HepG2 (cell line): ENCODE results near the gene RABGAP1L. TPM values are rescaled to one million over a fixed set of nuclear protein-coding genes. Genes with fewer than 3 reads are reported as not detected.

Experiments
- ATAC-seq: fragments of 200-7000 bp; cut with Tn5 transposase; 3 replicates; pipeline ENCODE4 v1.9.1; 2020; ENCODE audit warnings: mild to moderate bottlenecking, moderate library complexity
- BruUV-seq: library from RNA; stranded (reverse); fragments of 400-500 nt; replicated peaks from 2 replicates; lab custom pipeline; 2021; lab: Mats Ljungman, UMichigan
- CTCF ChIA-PET: fragments of 300-600 bp; formaldehyde crosslinking; extraction: SDS; loops from one replicate; lab custom pipeline; 2021; ENCODE audit warnings: low total read pairs, inconsistent platforms, low intra/inter-chr PET ratio; lab: Yijun Ruan, JAX
- POLR2A ChIA-PET: fragments of 350-600 bp; sonication (Branson Sonifier 250); formaldehyde crosslinking; loops from one replicate; lab custom pipeline; 2020; ENCODE audit warnings: antibody characterized with exemption, inconsistent platforms; lab: Yijun Ruan, JAX
- DNase-seq: peaks from one replicate; pipeline ENCODE4 v3.0.0-alpha.2; 2015; ENCODE audit warnings: low spot score
- FAIRE-seq: peaks from 3 replicates; lab custom pipeline; 2011; peaks lifted over from hg19 to GRCh38; lab: Jason Lieb, UNC
- H2AFZ ChIP-seq: one replicate; pipeline ENCODE4 v1.6.1; 2011; ENCODE audit warnings: low read length, inconsistent platforms
- H3K27ac ChIP-seq: fragments of 300-600 bp; 3 replicates; pipeline ENCODE4 v1.8.0; 2011; ENCODE audit warnings: mixed run types, mild to moderate bottlenecking, mixed read lengths, low read length, inconsistent platforms; ENCODE audit not compliant: insufficient read depth; ENCODE audit errors: extremely low read length
- H3K27me3 ChIP-seq, 2 experiments: fragments of 200-600 bp in 1 of 2; 2 replicates in 1 of 2; 3 replicates in 1 of 2; pipeline versions ENCODE4 v1.6.0 to v1.8.0; 2011; ENCODE audit warnings: low read length in 2 of 2, mild to moderate bottlenecking in 2 of 2, moderate library complexity in 2 of 2, inconsistent platforms in 1 of 2; ENCODE audit not compliant: insufficient read depth in 2 of 2, control insufficient read depth in 1 of 2
- H3K36me3 ChIP-seq, 2 experiments: fragments of 200-600 bp in 1 of 2; replicated peaks in 1 of 2; 2 replicates in 1 of 2; 3 replicates in 1 of 2; pipeline versions ENCODE4 v1.5.1 to v1.8.0; 2011; ENCODE audit warnings: low read length in 2 of 2, inconsistent platforms in 1 of 2; ENCODE audit not compliant: insufficient read depth in 2 of 2, control insufficient read depth in 1 of 2
- H3K4me1 ChIP-seq: 2 replicates; pipeline ENCODE4 v1.5.1; 2012; ENCODE audit warnings: low read length, inconsistent platforms; ENCODE audit not compliant: insufficient read depth
- H3K4me2 ChIP-seq: 2 replicates; pipeline ENCODE4 v1.6.0; 2011; ENCODE audit warnings: low read depth, low read length, inconsistent platforms
- H3K4me3 ChIP-seq, 3 experiments: fragments of 200-600 bp in 1 of 3; sonication (generic), shearing (Covaris generic) in 1 of 3; replicated peaks in 1 of 3; 2 replicates each; pipeline ENCODE4 v1.5.1; 2011 to 2016; ENCODE audit warnings: low read length in 3 of 3, inconsistent platforms in 2 of 3, low read depth in 2 of 3, mild to moderate bottlenecking in 2 of 3, control low read depth in 1 of 3, mixed read lengths in 1 of 3; ENCODE audit not compliant: insufficient read depth in 1 of 3
- H3K79me2 ChIP-seq: one replicate; pipeline ENCODE4 v1.6.1; 2011; ENCODE audit warnings: low read length, inconsistent platforms; ENCODE audit not compliant: insufficient read depth
- H3K9ac ChIP-seq: 2 replicates; pipeline ENCODE4 v1.6.0; 2011; ENCODE audit warnings: mild to moderate bottlenecking, low read depth, low read length, inconsistent platforms; ENCODE audit not compliant: insufficient read depth
- H3K9me3 ChIP-seq: 2 replicates; pipeline ENCODE4 v1.5.1; 2012; ENCODE audit warnings: mild to moderate bottlenecking, low read length
- H4K20me1 ChIP-seq: 2 replicates; pipeline ENCODE4 v1.6.0; 2011; ENCODE audit warnings: inconsistent platforms, mild to moderate bottlenecking, low read length, moderate library complexity; ENCODE audit not compliant: insufficient read depth
- FLYWCH1 ChIP-seq: sonication (generic); formaldehyde crosslinking; IDR thresholded peaks from 2 replicates; pipeline ENCODE4 v1.8.1; 2023; ENCODE audit warnings: mild to moderate bottlenecking, missing genetic modification reagents
- GTF2F1 ChIP-seq: fragments of 150-350 bp; IDR thresholded peaks from 2 replicates; pipeline ENCODE4 v1.6.1; 2014; ENCODE audit warnings: low read length
- PHF20 ChIP-seq: sonication (generic); formaldehyde crosslinking; IDR thresholded peaks from 2 replicates; pipeline ENCODE4 v1.5.0; 2020; ENCODE audit warnings: mild to moderate bottlenecking, missing genetic modification reagents
- SMAD1 ChIP-seq: sonication (generic); formaldehyde crosslinking; IDR thresholded peaks from 2 replicates; pipeline ENCODE4 v1.4.0; 2020; ENCODE audit warnings: missing genetic modification reagents, low read depth, mild to moderate bottlenecking, borderline replicate concordance
- TCF7L2 ChIP-seq: IDR thresholded peaks from 2 replicates; pipeline ENCODE4 v1.6.1; 2011; ENCODE audit warnings: mild to moderate bottlenecking, low read depth, low read length, moderate library complexity
- ZNF124 ChIP-seq: sonication (generic); formaldehyde crosslinking; IDR thresholded peaks from 2 replicates; pipeline ENCODE4 v1.4.0; 2020; ENCODE audit warnings: missing genetic modification reagents
- ZNF136 ChIP-seq: sonication (generic); formaldehyde crosslinking; IDR thresholded peaks from 2 replicates; pipeline ENCODE4 v1.8.1; 2022; ENCODE audit warnings: low read depth, mild to moderate bottlenecking, moderate library complexity, missing genetic modification reagents
- ZNF225 ChIP-seq: sonication (generic); formaldehyde crosslinking; IDR thresholded peaks from 2 replicates; pipeline ENCODE4 v1.4.0; 2020; ENCODE audit warnings: mild to moderate bottlenecking, missing genetic modification reagents
- ZNF337 ChIP-seq: sonication (generic); formaldehyde crosslinking; IDR thresholded peaks from 2 replicates; pipeline ENCODE4 v1.5.1; 2020; ENCODE audit warnings: missing genetic modification reagents, low read depth, mild to moderate bottlenecking, borderline replicate concordance
- ZNF431 ChIP-seq: sonication (generic); formaldehyde crosslinking; IDR thresholded peaks from 2 replicates; pipeline ENCODE4 v1.9.0; 2022; ENCODE audit warnings: missing genetic modification reagents, low read depth, mild to moderate bottlenecking, borderline replicate concordance
- WGBS: methylation state at CpG from one replicate; pipeline ENCODE4 v1.1.6; 2017; ENCODE audit warnings: low lambda C conversion rate; 5-methylcytosine and 5-hydroxymethylcytosine counted together
- in situ Hi-C: cut with HindIII; loops from 2 replicates; pipeline ENCODE4 v1.10.0; 2017; ENCODE audit warnings: low pct_unique_long_range_greater_than_20kb; ENCODE audit not compliant: extremely low pct_ligation_motif_present
- intact Hi-C: fragments of 100-400 bp; cut with micrococcal nuclease; formaldehyde crosslinking; loops from one replicate; pipeline ENCODE4 v1.10.0; 2022; ENCODE audit not compliant: unreplicated experiment
- polyA plus RNA-seq, 8 experiments: library from polyadenylated mRNA; depleted of rRNA in 3 of 8; stranded (reverse) in 7 of 8; unstranded in 1 of 8; fragments of >200 nt; fragmentation: Illumina TruSeq in 4 of 8; extraction: Trizol in 4 of 8; gene quantifications; 2 replicates each; pipeline versions ENCODE4 v1.2.1 to v1.2.3, GENCODE V29; 2011 to 2016; ENCODE audit warnings: low read depth in 4 of 8, missing spikeins in 1 of 8, mixed read lengths in 1 of 8; ENCODE audit not compliant: insufficient read depth in 1 of 8
- total RNA-seq, 5 experiments: library from RNA; depleted of rRNA; stranded (reverse); fragments of >200 nt; fragmentation: Illumina TruSeq; extraction: Trizol; gene quantifications; 2 replicates each; pipeline ENCODE4 v1.2.3, GENCODE V29; 2016; ENCODE audit warnings: low read depth in 1 of 5

RABGAP1L gene
- total and polyA plus RNA-seq, 2 of the 13 experiments (the other 11 are each of a cell fraction or from before 2014, with no cell fraction given), result 7.9 to 22.6 TPM

DNA sequence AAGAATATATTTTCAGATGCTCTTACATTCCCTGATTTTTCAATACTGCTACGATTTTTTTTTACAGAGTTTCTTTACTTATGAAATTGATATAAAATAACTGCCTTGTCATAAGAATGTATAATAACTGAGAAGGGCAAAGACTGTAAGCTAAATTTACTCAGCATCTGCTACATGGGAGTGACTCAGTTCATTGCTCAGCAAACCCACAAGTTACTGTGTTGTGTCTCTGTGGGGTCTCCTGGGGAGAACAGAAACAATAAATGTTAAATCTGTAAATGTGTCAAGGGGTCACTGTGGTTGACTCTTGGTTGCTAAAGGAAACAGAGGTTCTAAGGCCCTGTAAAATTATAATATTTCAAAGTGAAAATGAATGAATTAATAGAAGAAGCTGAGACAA lies 630.1 kb downstream of the RABGAP1L start (continued):
- no peak for TF ChIP-seq ZNF225

DNA sequence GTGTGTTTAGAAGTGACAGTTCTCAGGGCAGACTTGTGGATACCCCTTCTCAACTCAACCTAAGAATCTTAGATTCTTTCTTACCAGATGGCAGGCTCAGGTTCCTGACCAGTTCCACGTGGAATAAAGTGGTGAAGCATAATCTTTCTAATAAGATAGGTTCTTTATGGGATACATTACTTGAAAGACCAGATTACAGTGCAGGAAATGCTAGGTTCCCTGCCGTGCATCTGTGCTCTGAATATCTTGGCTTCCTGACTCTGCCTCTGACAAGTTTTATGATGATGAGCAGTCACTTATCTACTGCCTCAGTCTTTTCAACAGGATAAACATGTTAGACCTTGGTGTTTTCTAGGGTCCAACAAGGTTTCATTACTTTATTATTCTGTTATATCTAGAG lies 632.5 kb downstream of the RABGAP1L start:
- POLR2A ChIA-PET, result no interaction called here
- H3K4me3 ChIP-seq, result no peak overlapping the region
- TF ChIP-seq ZNF124 (CRISPR knock-in tag) (no peak), ZNF431 (CRISPR knock-in tag) (no peak)
- H3K79me2 ChIP-seq, result no peaks in the 10 kb centered on the region
- no peaks in the 10 kb centered on the region for H3K27me3 ChIP-seq
- in situ Hi-C loops (no loop called here), intact Hi-C loops (no loop called here)
- no peak overlapping the region for H3K9ac ChIP-seq
- ATAC-seq (no peak), DNase-seq (no peak), FAIRE-seq (no peak)
- no peak overlapping the region for H3K4me2 ChIP-seq
- H4K20me1 ChIP-seq, result no peaks in the 10 kb centered on the region
- 71% methylated on average over 2 of the region's 2 CpGs for WGBS
- peaks cover 8% of the 10 kb centered on the region for H3K4me1 ChIP-seq
- CTCF ChIA-PET, result no interaction called here
- no peak overlapping the region for H3K27ac ChIP-seq
- BruUV-seq, result no TSS peak
- H2AFZ ChIP-seq, result no peak overlapping the region
- no peaks in the 10 kb centered on the region for H3K36me3 ChIP-seq
- H3K9me3 ChIP-seq, result no peaks in the 10 kb centered on the region

DNA sequence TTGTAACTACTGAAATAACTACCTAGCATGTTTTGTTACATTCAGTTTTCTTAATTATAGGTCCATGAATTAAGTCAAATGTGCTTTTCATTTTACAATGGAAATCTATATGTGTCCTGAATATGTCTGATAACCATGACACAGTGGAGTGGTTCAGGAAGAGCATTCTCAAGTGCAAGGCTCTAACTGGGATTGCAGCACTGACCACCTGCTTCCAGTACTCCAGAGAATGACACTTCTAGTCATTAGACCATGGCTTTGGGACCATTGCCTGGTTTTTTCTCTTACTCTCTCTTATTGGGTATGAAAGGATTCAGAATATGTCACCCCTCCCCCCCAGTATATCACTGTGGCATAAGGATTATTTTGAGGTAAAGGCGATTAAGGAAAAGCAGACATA lies 635.5 kb downstream of the RABGAP1L start:
- H3K27ac ChIP-seq, result no peak overlapping the region
- POLR2A ChIA-PET, result no interaction called here
- H3K4me3 ChIP-seq, result no peak overlapping the region; a peak in 1 of 6 replicates
- no peak for DNase-seq
- no peaks in the 10 kb centered on the region for H4K20me1 ChIP-seq
- intact Hi-C loops, result no loop called here
- ATAC-seq, result no peak
- no peak for FAIRE-seq
- no peak overlapping the region for H3K9ac ChIP-seq
- 100% methylated on average over 1 of the region's 1 CpG for WGBS
- H3K79me2 ChIP-seq, result no peaks in the 10 kb centered on the region
- H3K4me2 ChIP-seq, result no peak overlapping the region
- CTCF ChIA-PET, result no interaction called here
- no peak for TF ChIP-seq SMAD1 (CRISPR knock-in tag)
- TF ChIP-seq GTF2F1, result no peak
- no peak for TF ChIP-seq FLYWCH1 (CRISPR knock-in tag)
- no peak for TF ChIP-seq ZNF337 (CRISPR knock-in tag)
- no peak for TF ChIP-seq ZNF136 (CRISPR knock-in tag)
- TF ChIP-seq TCF7L2, result no peak
- TF ChIP-seq PHF20 (CRISPR knock-in tag), result no peak
- H3K36me3 ChIP-seq, result no peaks in the 10 kb centered on the region
- in situ Hi-C loops, result no loop called here
- BruUV-seq, result no TSS peak
- no peaks in the 10 kb centered on the region for H3K9me3 ChIP-seq
- H3K4me1 ChIP-seq, result peaks cover 8% of the 10 kb centered on the region
- no peaks in the 10 kb centered on the region for H3K27me3 ChIP-seq
- H2AFZ ChIP-seq, result no peak overlapping the region
